GM18526 (cell line): Measurements from ENCODE around the gene XYLT1.

Source experiments
- POLR2A ChIP-seq: IDR thresholded peaks from 3 replicates; pipeline ENCODE4 v1.6.1; 2011; ENCODE audit not compliant: insufficient read length; ENCODE audit errors: extremely low read depth

The XYLT1 gene

GRCh38 chr16:17342031-17342430, 128.7 kb downstream of the XYLT1 start:
- no peak for TF ChIP-seq POLR2A

- no peak for TF ChIP-seq POLR2A
These were observed 130.0 kb downstream of the XYLT1 start for GRCh38 chr16:17340804-17341203.

- TF ChIP-seq POLR2A, result no peak
These were observed 130.8 kb downstream of the XYLT1 start for GRCh38 chr16:17339764-17340541.

- no peak for TF ChIP-seq POLR2A
These were observed 132.5 kb downstream of the XYLT1 start for GRCh38 chr16:17338244-17338643.

- no peak for TF ChIP-seq POLR2A
These were observed 134.2 kb downstream of the XYLT1 start for GRCh38 chr16:17336530-17336900.

GRCh38 chr16:17335826-17336529, 134.8 kb downstream of the XYLT1 start:
- no peak for TF ChIP-seq POLR2A

- TF ChIP-seq POLR2A, result no peak
These were observed 136.7 kb downstream of the XYLT1 start for GRCh38 chr16:17334096-17334495.

GRCh38 chr16:17333229-17333628, 137.5 kb downstream of the XYLT1 start:
- no peak for TF ChIP-seq POLR2A

- no peak for TF ChIP-seq POLR2A
These were observed 138.8 kb downstream of the XYLT1 start for GRCh38 chr16:17331991-17332390.

GRCh38 chr16:17331071-17331607, 139.6 kb downstream of the XYLT1 start:
- no peak for TF ChIP-seq POLR2A

GRCh38 chr16:17330044-17330443, 140.7 kb downstream of the XYLT1 start:
- TF ChIP-seq POLR2A, result no peak

GRCh38 chr16:17329391-17329790, 141.4 kb downstream of the XYLT1 start:
- no peak for TF ChIP-seq POLR2A

- TF ChIP-seq POLR2A, result no peak
These were observed 141.8 kb downstream of the XYLT1 start for GRCh38 chr16:17328932-17329331.

- no peak for TF ChIP-seq POLR2A
These were observed 143.0 kb downstream of the XYLT1 start for GRCh38 chr16:17327664-17328335.

GRCh38 chr16:17325476-17326143, 145.2 kb downstream of the XYLT1 start:
- TF ChIP-seq POLR2A, result no peak
